Fibroblast of lung (primary cell): Measurements from ENCODE around the gene SLC44A4. TPM values are rescaled to one million over a fixed set of nuclear protein-coding genes. Genes with fewer than 3 reads are reported as not detected.

Source experiments
- DNase-seq, 2 donors: peaks; one replicate each; pipeline versions ENCODE4 v3.0.0 to v3.0.0-alpha.2; 2010; ENCODE audit warnings: low read depth in 2 of 2
- H2AFZ ChIP-seq: 2 replicates; pipeline ENCODE4 v1.5.1; 2012; ENCODE audit warnings: low read length, control low read depth, inconsistent platforms
- H3K27ac ChIP-seq: 2 replicates; pipeline ENCODE4 v1.5.1; 2011; ENCODE audit warnings: low read length, control low read depth; ENCODE audit not compliant: insufficient read depth
- H3K27me3 ChIP-seq: 2 replicates; pipeline ENCODE4 v1.5.1; 2011; ENCODE audit warnings: mild to moderate bottlenecking, low read length; ENCODE audit not compliant: control insufficient read depth, insufficient read depth
- H3K36me3 ChIP-seq: 2 replicates; pipeline ENCODE4 v1.5.1; 2011; ENCODE audit warnings: low read length; ENCODE audit not compliant: control insufficient read depth, insufficient read depth
- H3K4me1 ChIP-seq: 2 replicates; pipeline ENCODE4 v1.5.1; 2011; ENCODE audit warnings: low read length; ENCODE audit not compliant: control insufficient read depth, insufficient read depth; ENCODE audit errors: extremely low read depth
- H3K4me2 ChIP-seq: 2 replicates; pipeline ENCODE4 v1.5.1; 2011; ENCODE audit warnings: low read length, control low read depth; ENCODE audit not compliant: insufficient read depth; ENCODE audit errors: extremely low read depth
- H3K4me3 ChIP-seq, 4 experiments: fragments of 200-600 bp in 1 of 4; sonication (generic) in 1 of 4; replicated peaks in 1 of 4; 2 replicates each; pipeline ENCODE4 v1.5.1; 2011 to 2016; ENCODE audit warnings: low read length in 4 of 4, low read depth in 3 of 4, mild to moderate bottlenecking in 3 of 4, control low read depth in 2 of 4, inconsistent platforms in 1 of 4, mixed read lengths in 1 of 4; ENCODE audit not compliant: insufficient read depth in 1 of 4; ENCODE audit errors: control extremely low read depth in 1 of 4
- H3K79me2 ChIP-seq: 2 replicates; pipeline ENCODE4 v1.5.1; 2012; ENCODE audit warnings: mild to moderate bottlenecking, low read length, inconsistent platforms; ENCODE audit not compliant: control insufficient read depth, insufficient read depth
- H3K9ac ChIP-seq: 2 replicates; pipeline ENCODE4 v1.5.1; 2011; ENCODE audit warnings: mild to moderate bottlenecking, low read length, control low read depth; ENCODE audit not compliant: insufficient read depth
- H3K9me3 ChIP-seq: 2 replicates; pipeline ENCODE4 v1.5.1; 2012; ENCODE audit warnings: low read depth, low read length; ENCODE audit not compliant: control insufficient read depth, insufficient read depth
- H4K20me1 ChIP-seq: 2 replicates; pipeline ENCODE4 v1.5.1; 2011; ENCODE audit warnings: low read length; ENCODE audit not compliant: control insufficient read depth, insufficient read depth; ENCODE audit errors: extremely low read depth
- CTCF ChIP-seq, 2 donors: IDR thresholded peaks in 1 of 2; conservative IDR thresholded peaks in 1 of 2; 1 replicate in 1 of 2; 2 replicates in 1 of 2; pipeline ENCODE4 v1.5.1; 2011 to 2012; ENCODE audit warnings: low read length in 2 of 2, control low read depth in 1 of 2, inconsistent platforms in 1 of 2, low read depth in 1 of 2, mild to moderate bottlenecking in 1 of 2
- EZH2 ChIP-seq: IDR thresholded peaks from 2 replicates; pipeline ENCODE4 v1.5.1; 2012; ENCODE audit warnings: low read length, control low read depth, mild to moderate bottlenecking; ENCODE audit errors: missing control alignments
- polyA plus RNA-seq, 2 donors: library from polyadenylated mRNA; depleted of rRNA in 1 of 2; stranded (reverse) in 1 of 2; unstranded in 1 of 2; fragments of >200 nt; gene quantifications; 2 replicates each; pipeline ENCODE4 v1.2.1, GENCODE V29; 2011 to 2012; ENCODE audit warnings: missing spikeins in 1 of 2
- total RNA-seq: library from RNA; depleted of rRNA; stranded (reverse); fragments of >200 nt; gene quantifications from 2 replicates; pipeline ENCODE4 v1.2.1, GENCODE V29; 2014

SLC44A4 gene
- total and polyA plus RNA-seq, 2 donors (not counting 1 experiment from before 2014, with no cell fraction given): not detected

- Histone ChIP-seq H3K27ac (no peak overlapping the region), H2AFZ (no peak overlapping the region), H4K20me1 (peaks cover 1% of the 10 kb centered on the region), H3K9ac (no peak overlapping the region), H3K27me3 (no peaks in the 10 kb centered on the region), H3K4me1 (peaks cover under 1% of the 10 kb centered on the region), H3K36me3 (peaks cover 15% of the 10 kb centered on the region), H3K4me2 (no peak overlapping the region), H3K9me3 (no peaks in the 10 kb centered on the region), H3K4me3 (no peak overlapping the region), H3K79me2 (no peaks in the 10 kb centered on the region)
- no peak for DNase-seq
- no peak for TF ChIP-seq EZH2
These were observed 1.6 kb downstream of the SLC44A4 start for GRCh38 chr6:31877125-31877650.

GRCh38 chr6:31876357-31876756, 2.4 kb downstream of the SLC44A4 start:
- H3K4me1 ChIP-seq: no peaks in the 10 kb centered on the region
- H3K4me2 ChIP-seq: no peak overlapping the region
- no peak overlapping the region for H3K4me3 ChIP-seq

GRCh38 chr6:31875877-31876276, 2.9 kb downstream of the SLC44A4 start:
- no peak for DNase-seq
- Histone ChIP-seq H3K79me2 (no peaks in the 10 kb centered on the region), H2AFZ (no peak overlapping the region), H3K36me3 (peaks cover 9% of the 10 kb centered on the region), H4K20me1 (no peaks in the 10 kb centered on the region), H3K4me2 (no peak overlapping the region), H3K4me1 (no peaks in the 10 kb centered on the region), H3K27ac (no peak overlapping the region), H3K4me3 (no peak overlapping the region), H3K9me3 (no peaks in the 10 kb centered on the region), H3K9ac (no peak overlapping the region), H3K27me3 (no peaks in the 10 kb centered on the region)
- TF ChIP-seq CTCF (conservative IDR thresholded peaks at IDR 0.05 in 1 of 2, IDR thresholded peaks at IDR 0.05 in 1 of 2; ENCODE audit: low read depth in 1 of 2, low read length in 2 of 2): no peak
- TF ChIP-seq EZH2: no peak

More at GRCh38 chr6:31876357-31876756, 2.4 kb downstream of the SLC44A4 start:
- no peaks in the 10 kb centered on the region for H3K27me3 ChIP-seq
- no peak overlapping the region for H3K27ac ChIP-seq
- no peaks in the 10 kb centered on the region for H3K9me3 ChIP-seq
- peaks cover 1% of the 10 kb centered on the region for H4K20me1 ChIP-seq
- TF ChIP-seq EZH2 (no peak), CTCF (conservative IDR thresholded peaks at IDR 0.05 in 1 of 2, IDR thresholded peaks at IDR 0.05 in 1 of 2; ENCODE audit: low read depth in 1 of 2, low read length in 2 of 2) (no peak)
- no peaks in the 10 kb centered on the region for H3K79me2 ChIP-seq
- no peak for DNase-seq
- no peak overlapping the region for H3K9ac ChIP-seq
- H2AFZ ChIP-seq: no peak overlapping the region
- peaks cover 12% of the 10 kb centered on the region for H3K36me3 ChIP-seq
